OCI-LY3 (cell line): ENCODE data around the gene KRT6A.

Source experiments
- CTCF ChIP-seq: fragments of 200-600, 300-600 bp; sonication (generic); IDR thresholded peaks from 2 replicates; pipeline ENCODE4 v1.5.1; 2014; ENCODE audit warnings: antibody characterized with exemption, low read length, low read depth
- EZH2phosphoT487 ChIP-seq: fragments of 200-600 bp; shearing (Covaris generic); IDR thresholded peaks from 2 replicates; pipeline ENCODE4 v1.6.1; 2018; ENCODE audit warnings: antibody characterized with exemption, mixed run types, low read depth

DNA sequence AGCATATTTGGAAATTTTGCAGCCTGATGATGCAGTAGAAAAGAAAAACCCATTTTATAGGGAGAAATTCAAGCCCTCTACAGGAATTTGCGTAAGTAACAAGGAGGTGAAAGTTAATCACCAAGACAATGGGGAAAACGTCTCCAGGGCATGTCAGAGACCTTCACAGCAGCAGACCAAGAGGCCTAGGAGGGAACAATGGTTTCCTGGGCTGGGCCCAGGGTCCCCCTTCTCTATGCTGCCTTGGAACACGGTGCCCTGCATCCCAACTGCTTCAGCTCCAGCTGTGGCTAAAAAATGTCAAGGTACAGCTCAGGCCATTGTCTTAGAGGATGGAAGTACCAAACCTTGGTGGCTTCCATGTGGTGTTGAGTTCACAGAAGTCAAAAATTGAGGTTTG, 13.0 kb downstream of the KRT6A start:
- no peak for TF ChIP-seq CTCF
- no peak for TF ChIP-seq EZH2phosphoT487
